H1 (cell line): Measurements from ENCODE around the gene MATR3. TPM values are rescaled to one million over a fixed set of nuclear protein-coding genes. Genes with fewer than 3 reads are reported as not detected.

Source experiments
- BCL11A ChIP-seq, 2 experiments: IDR thresholded peaks; one replicate each; pipeline ENCODE4 v1.6.1; 2011; ENCODE audit warnings: low read depth in 2 of 2, low read length in 2 of 2, mild to moderate bottlenecking in 2 of 2
- EZH2 ChIP-seq: fragments of 200-600 bp; sonication (generic); IDR thresholded peaks from 2 replicates; pipeline ENCODE4 v1.7.1; 2012; ENCODE audit warnings: low read depth, mild to moderate bottlenecking, moderate library complexity, low read length, inconsistent platforms; ENCODE audit not compliant: severe bottlenecking
- MAFK ChIP-seq: IDR thresholded peaks from 2 replicates; pipeline ENCODE4 v1.6.1; 2012; ENCODE audit warnings: low read depth, mild to moderate bottlenecking, improper control_type of control experiment, low read length
- polyA plus RNA-seq, 7 experiments: library from polyadenylated mRNA; depleted of rRNA in 3 of 7; stranded (reverse) in 5 of 7; unstranded in 2 of 7; fragments of >200 nt in 5 of 7; fragments of 200-250 nt in 2 of 7; gene quantifications; 1 replicate in 5 of 7; 2 replicates in 1 of 7; 4 replicates in 1 of 7; pipeline versions ENCODE4 v1.2.1 to v1.2.3, GENCODE V29; 2011 to 2013; ENCODE audit warnings: missing spikeins in 2 of 7, mixed read lengths in 2 of 7
- total RNA-seq: library from RNA; stranded (reverse); fragmentation: NEBNext Ultra II Directional; extraction: Animal tissue kit (Norgen Biotek cat#: 25700); gene quantifications from 2 replicates; pipeline ENCODE4 v1.2.1, GENCODE V29; 2021

The MATR3 gene
- total and polyA plus RNA-seq, 2 of the 8 experiments (the other 6 are each of a cell fraction or from before 2014, with no cell fraction given) = 116 to 389 TPM

DNA sequence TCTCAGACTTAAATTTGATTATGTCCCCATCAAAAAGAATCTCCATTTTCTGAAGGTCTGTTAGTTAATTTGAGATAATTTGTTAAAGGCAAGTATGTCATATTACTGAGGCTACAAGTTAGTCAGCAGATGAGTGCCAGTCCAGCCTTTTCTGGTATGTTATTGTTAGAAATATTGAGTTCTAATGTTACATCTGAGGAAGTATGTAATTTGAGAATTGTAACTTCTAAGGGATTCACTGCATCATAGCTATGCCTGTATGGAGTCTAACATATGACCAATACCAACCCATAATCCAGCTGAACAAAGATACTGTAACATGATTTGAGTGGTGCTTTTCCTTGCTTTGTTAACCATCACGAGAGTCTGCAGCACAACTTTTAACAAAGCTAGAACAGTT is 75.6 kb downstream of the MATR3 start (continued):
- TF ChIP-seq MAFK = no peak
- no peak for TF ChIP-seq BCL11A (IDR thresholded peaks at IDR 0.05; ENCODE audit: low read depth in 2 of 2, low read length in 2 of 2)
- TF ChIP-seq EZH2 = no peak
- TF ChIP-seq, all 59 proteins: peak for 0
